RWPE1 (cell line): ENCODE data around the gene LIAS.
"Not testable (repeated sequence)": the region's sequence is repeated elsewhere in the genome, so short reads cannot be mapped to it uniquely, and the experiment has no call there.

Experiments used
- CTCF ChIA-PET: fragments of 350-600 bp; sonication (Branson Sonifier 250); formaldehyde crosslinking; extraction: SDS; loops from one replicate; lab custom pipeline; 2021; lab: Yijun Ruan, JAX
- POLR2A ChIA-PET: fragments of 400-600 bp; formaldehyde crosslinking; extraction: SDS; loops from one replicate; lab custom pipeline; 2020; ENCODE audit warnings: antibody characterized with exemption; ENCODE audit not compliant: low non-redundant PET; lab: Yijun Ruan, JAX
- DNase-seq: peaks from one replicate; pipeline ENCODE4 v3.0.0; 2012; ENCODE audit warnings: low spot score
- H3K27ac ChIP-seq: fragments of 450-650 bp; 2 replicates; pipeline ENCODE4 v1.5.1; 2017
- TF ChIP-seq, protein P1 (sequence below): fragments of 450-650 bp; conservative IDR thresholded peaks from 2 replicates; pipeline ENCODE4 v1.5.1; 2017; ENCODE audit warnings: low read depth, mild to moderate bottlenecking

The LIAS gene

GRCh38 chr4:39452860-39453587, 5.8 kb upstream of the LIAS start:
- CTCF ChIA-PET = no interaction called here

DNA sequence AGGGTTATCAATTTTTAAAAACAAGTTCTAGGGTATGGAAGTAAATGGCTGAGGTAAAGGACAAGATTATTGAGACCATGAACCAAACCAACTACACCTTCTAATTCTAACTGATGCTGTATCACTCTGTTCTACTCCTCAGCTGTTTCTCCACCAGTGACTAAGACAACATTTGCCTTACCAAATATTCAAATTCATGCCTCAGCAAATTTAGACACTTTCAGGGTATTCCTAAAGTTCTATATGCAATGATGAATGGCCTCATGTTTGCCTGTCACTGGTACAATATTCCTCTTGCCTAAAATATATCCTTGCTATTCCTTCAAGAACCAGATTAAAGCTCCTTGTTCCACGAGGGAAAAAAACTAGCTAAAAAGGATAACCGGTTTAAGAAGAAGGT, 5.1 kb upstream of the LIAS start:
- CTCF ChIA-PET = no interaction called here
- POLR2A ChIA-PET = no interaction called here
- DNase-seq = no peak
- no peak overlapping the region for H3K27ac ChIP-seq
- TF ChIP-seq, protein P1, sequence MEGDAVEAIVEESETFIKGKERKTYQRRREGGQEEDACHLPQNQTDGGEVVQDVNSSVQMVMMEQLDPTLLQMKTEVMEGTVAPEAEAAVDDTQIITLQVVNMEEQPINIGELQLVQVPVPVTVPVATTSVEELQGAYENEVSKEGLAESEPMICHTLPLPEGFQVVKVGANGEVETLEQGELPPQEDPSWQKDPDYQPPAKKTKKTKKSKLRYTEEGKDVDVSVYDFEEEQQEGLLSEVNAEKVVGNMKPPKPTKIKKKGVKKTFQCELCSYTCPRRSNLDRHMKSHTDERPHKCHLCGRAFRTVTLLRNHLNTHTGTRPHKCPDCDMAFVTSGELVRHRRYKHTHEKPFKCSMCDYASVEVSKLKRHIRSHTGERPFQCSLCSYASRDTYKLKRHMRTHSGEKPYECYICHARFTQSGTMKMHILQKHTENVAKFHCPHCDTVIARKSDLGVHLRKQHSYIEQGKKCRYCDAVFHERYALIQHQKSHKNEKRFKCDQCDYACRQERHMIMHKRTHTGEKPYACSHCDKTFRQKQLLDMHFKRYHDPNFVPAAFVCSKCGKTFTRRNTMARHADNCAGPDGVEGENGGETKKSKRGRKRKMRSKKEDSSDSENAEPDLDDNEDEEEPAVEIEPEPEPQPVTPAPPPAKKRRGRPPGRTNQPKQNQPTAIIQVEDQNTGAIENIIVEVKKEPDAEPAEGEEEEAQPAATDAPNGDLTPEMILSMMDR = no peak

More at GRCh38 chr4:39452860-39453587, 5.8 kb upstream of the LIAS start:
- no peak overlapping the region for H3K27ac ChIP-seq
- TF ChIP-seq, protein P1 = no peak
- DNase-seq = no peak
- POLR2A ChIA-PET = no interaction called here

DNA sequence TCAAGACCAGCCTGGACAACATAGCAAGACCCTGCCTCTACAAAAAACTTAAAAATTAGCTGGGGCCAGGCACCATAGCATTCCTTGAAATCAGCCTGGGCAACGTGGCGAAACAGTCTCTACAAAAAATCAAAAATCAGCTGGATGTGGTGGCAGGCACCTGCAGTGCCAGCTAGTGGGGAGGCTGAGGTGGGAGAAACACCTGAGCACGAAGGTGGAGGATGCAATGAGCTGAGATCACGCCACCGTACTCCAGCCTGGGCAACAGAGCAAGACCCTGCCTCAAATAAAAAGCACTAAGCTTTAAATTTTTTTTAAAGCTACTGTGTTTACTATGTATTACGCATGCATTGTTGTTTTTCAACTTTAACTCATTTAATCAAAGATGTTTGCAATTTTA, 3.4 kb upstream of the LIAS start:
- no peak for DNase-seq
- ChIA-PET CTCF (interaction anchor here (0.6 kb wide), 1 partner anchor 54 kb away, joined by 4 read pairs; no protein-coding TSS in a partner anchor), POLR2A (no interaction called here)
- no peak overlapping the region for H3K27ac ChIP-seq
- TF ChIP-seq, protein P1 = no peak

DNA sequence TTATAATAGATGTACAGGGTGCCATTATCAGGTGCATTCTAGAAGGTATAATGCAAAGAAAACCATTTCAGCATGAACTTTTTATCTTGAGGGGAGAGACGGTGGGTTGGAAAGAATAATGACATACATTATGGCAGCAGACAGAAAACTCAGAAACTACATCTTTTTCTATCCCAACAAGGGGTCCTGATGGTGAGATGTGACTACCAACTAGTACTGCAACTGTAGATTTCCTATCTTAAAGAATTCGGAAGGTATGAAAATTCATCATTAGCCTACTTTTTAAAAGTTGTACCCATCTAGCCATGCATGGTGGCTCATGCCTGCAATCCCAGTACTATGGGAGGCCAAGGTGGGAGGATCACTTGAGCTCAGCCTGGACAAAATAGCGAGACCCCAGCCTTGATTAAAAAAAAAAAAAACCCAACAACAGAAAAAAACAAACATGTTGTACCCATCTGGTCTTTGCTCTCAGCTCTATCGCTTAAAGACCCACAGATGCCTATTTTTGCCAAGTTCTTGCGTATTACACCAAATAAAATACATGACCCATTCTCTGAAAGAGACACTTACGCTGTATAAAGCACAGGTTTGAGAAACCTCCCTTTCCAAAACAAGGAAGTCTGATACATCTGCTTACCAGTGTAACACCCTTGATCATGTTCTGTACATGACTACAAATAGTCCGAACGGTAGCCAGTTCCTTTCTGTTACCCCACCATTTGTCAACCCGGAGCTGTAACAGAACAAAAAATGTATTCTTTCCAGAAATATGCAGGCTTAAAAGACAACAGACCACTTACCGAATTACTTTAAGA, 1.7 kb upstream of the LIAS start:
- CTCF ChIA-PET = interaction anchor here (0.6 kb wide), 1 partner anchor 1297 kb away, joined by 3 read pairs; no protein-coding TSS in a partner anchor

GRCh38 chr4:39458161-39458504, 723 bp upstream of the LIAS start:
- DNase-seq, CTCF ChIA-PET: not testable (repeated sequence)
- peak overlapping the region; percentile 92 for H3K27ac ChIP-seq
- POLR2A ChIA-PET = interaction anchor here (0.5 to 0.6 kb wide), 2 partner anchors 54 to 254 kb away, joined by 4 to 5 read pairs; no protein-coding TSS in a partner anchor

More for the DNA sequence above, 1.7 kb upstream of the LIAS start:
- TF ChIP-seq, protein P1 = no peak
- POLR2A ChIA-PET = interaction anchor here (0.6 kb wide), 1 partner anchor 59 kb away, joined by 3 read pairs; no protein-coding TSS in a partner anchor
- no peak overlapping the region for H3K27ac ChIP-seq
- DNase-seq = no peak

- H3K27ac ChIP-seq = no peak overlapping the region
- ChIA-PET POLR2A (no interaction called here), CTCF (no interaction called here)
- DNase-seq = peak; percentile 30
- TF ChIP-seq, protein P1 = no peak
Observed at GRCh38 chr4:39464886-39465501, 6.1 kb downstream of the LIAS start.
